ENCODE results near the gene BMP5.

Gene BMP5

GRCh38 chr6:55798571-55798970, 76.8 kb downstream of the BMP5 start:
- no peak for DNase-seq

GRCh38 chr6:55794136-55794812, 81.1 kb downstream of the BMP5 start:
- no peak for DNase-seq

DNA sequence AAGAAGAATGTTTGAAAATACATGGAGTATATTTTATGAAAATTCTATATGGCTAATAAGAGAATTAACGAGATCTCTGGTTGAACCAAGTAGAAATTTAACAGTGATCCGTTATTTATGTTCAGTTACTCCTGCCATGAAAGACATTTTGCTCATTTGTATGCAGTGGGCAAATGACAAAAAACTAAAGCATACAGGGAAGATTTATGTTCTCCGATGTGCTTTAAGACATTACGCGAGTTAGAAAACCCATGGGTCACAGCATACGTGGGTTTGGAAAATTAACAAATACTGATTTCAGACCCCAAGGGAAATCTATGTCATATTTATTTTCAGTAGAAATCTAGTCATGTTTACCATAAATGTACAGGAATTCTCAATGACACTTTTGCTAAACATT, 90.1 kb downstream of the BMP5 start:
- DNase-seq: no peak

- no peak for DNase-seq
Observed at GRCh38 chr6:55782275-55782674, 93.1 kb downstream of the BMP5 start.

- no peak for DNase-seq
Observed at GRCh38 chr6:55778705-55779104, 96.7 kb downstream of the BMP5 start.

GRCh38 chr6:55777469-55777868, 97.9 kb downstream of the BMP5 start:
- no peak for DNase-seq

DNA sequence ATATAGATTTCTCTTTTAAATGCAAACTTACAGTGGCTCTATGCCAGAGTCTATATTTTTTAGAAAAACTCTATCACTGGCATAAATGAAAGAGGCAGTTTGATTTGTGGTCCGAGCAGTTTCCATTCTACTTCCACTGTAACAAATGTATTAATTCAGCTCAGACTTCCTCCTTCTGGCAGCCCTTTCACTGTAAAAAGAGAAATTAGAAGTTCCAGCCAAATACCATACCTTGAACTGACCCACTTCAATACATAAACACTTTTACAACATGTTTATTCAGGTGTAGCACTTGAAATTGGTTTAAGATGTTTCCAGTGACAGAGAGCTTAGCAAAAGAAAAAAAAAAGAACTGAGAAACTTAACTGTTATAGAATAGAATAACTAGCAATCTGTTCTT, 99.3 kb downstream of the BMP5 start:
- no peak for DNase-seq

DNA sequence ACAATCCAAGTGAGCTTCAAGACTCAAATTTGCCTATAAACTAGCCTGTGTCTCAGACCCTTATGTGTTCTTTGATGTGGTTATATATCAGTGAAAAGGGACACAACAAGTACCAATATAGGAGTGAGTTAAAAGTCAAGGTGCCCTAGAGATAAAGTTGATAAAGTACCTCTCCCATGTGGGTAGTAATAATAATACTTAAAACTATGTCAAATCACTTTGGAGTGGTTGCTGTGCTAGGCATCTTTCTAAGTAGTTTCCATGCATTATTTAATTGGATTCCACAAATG, 100.4 kb downstream of the BMP5 start:
- DNase-seq: no peak

DNA sequence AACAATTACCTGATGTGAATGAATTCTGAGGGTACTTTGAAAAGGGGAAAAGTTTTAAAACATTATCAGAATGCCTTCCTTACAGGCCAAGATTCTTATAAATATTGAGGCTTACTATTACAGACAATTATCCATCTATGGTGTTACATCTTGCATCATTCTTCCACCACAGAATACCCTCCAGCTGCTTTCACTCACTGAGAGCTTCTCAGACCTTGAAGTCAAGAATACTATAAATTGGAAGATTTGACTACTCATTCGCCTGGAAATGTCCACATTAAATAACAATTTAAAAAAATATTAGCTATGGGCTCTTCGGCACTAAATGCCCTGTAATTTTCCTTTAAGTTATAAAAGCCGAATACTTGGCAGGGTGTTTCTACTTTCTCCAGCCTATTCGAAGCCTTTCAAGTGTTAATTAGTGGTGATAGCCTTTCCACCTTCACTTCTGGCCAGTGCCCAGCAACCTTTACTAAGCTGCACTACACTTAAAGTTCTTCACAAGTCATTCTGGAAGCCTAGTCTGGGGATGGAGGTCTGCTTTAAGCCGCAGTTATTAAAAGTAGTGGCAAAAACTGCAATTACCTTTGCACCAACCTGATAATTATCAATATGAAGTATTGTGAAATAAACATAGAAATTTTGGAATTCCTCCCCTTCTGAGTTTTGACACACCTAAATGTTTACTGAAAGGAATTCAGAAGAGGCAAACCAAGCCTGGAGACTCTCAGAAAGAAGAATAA, 100.9 kb downstream of the BMP5 start:
- DNase-seq: no peak

GRCh38 chr6:55773620-55774216, 101.7 kb downstream of the BMP5 start:
- no peak for DNase-seq

DNA sequence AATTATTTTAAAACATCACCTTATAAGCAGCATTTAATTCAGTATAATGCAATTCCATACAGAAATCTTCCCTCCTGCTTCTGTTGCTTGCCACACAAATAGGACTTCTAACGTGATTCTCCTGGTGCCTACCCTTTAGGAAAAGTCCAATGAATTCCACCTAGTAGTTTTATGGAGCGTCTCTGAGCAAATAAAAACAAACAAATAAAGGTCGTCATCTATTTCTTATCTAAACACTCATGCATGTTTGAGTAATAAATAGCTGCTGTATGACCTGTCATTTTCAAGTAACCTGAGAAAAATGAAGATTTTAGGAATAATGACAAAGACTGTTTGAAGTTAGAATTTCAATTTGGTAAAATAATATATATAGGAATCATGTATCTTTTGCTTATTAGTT, 102.7 kb downstream of the BMP5 start:
- DNase-seq: no peak

GRCh38 chr6:55759536-55759935, 115.9 kb downstream of the BMP5 start:
- no peak for DNase-seq

DNA sequence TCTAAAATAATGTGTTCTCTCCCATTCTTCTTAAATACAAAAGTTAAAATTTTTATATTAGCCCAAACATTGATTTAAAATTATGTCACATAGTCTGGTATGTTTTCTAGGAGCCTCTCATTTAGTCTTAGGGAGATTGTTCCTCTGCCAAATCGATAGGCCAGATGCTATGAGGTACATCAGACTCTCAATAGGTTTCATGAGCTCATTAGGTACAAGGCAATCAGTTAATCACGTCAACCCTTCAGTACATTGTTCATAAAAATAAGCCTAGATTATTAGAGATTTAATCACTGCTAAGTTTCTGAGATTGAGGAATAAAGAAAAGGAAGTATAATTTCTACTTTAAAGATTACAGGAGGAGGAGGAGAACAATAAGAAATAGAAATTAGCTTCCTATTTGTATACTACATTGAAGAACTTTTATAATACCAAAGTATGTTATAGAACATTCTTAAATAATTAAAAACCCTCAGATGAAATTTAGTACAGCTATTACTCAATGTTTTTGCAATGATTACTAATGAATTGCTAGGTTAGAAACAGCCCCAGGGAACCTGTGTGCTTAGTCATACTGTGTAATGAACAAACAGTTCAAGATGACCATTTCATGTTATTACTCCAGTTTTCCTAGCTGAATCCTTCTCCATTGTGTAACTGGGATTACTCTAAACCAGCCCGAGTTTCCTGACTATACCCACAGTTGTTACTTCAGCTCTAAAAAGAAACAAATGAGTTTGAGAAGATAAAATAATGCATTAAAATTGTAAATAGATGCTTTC, 117.0 kb downstream of the BMP5 start:
- no peak for DNase-seq

- DNase-seq: no peak
Observed at GRCh38 chr6:55756531-55757031, 118.8 kb downstream of the BMP5 start.

GRCh38 chr6:55748880-55749279, 126.5 kb downstream of the BMP5 start:
- no peak for DNase-seq

DNA sequence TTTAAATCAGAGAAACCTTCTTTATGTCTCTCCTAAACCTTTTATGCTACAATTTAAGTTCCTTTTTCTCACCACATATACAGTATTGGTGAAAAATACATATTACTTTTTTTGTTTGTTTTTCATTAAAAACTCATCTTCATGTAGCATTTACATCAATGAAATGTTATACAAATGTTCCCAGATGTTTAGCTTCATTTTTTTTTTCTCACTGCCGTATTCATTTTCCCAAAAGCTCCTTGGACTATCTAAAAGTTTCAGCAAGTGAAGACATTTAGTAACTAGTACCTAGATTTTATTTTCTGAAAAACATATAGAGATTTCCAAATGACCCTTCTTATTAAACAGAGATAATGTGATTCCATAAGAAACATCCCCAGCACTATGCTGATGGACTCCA, 128.9 kb downstream of the BMP5 start:
- no peak for DNase-seq

GRCh38 chr6:55734256-55734655, 141.1 kb downstream of the BMP5 start:
- no peak for DNase-seq

DNA sequence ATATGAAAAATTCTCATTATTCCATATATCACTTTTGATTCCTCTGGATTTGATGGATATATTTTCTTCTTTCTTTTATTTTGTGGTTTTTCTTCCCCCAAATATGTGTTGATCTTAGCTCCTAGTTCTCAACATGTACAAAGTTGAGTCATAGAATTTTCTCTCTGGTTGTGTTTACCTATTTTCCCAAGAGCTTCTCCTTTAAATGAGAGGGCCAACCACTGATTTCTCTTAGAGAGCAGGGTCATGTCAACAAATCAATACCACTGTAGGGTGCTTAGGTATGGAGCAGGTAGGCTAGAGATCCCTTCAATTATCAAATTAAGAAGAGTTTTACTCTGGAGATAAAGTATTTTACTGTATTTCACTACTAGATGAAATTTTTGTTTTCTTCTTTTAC, 145.7 kb downstream of the BMP5 start:
- no peak for DNase-seq

DNA sequence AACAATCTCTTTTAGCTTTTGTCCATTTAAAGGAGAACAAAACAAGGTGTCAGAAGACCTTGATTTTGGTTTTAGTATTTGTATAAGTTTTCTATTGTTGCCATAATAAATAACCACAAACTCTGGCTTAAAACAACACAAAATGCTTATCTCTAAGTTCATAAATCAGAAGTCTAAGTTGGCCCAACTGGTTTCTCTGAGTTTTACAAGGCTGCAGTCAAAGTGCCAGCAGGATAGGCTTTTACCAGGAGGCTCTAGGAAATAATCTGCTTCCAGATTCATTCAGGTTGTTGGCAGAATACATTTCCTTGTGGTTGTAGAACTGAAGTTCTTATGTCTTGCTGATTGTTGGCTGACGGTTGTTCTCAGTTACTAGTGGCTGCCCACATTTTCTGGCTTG, 149.2 kb downstream of the BMP5 start:
- no peak for DNase-seq

GRCh38 chr6:55714831-55715230, 160.6 kb downstream of the BMP5 start:
- no peak for DNase-seq

- no peak for DNase-seq
Observed at GRCh38 chr6:55713436-55713835, 162.0 kb downstream of the BMP5 start.

GRCh38 chr6:55708711-55709110, 166.7 kb downstream of the BMP5 start:
- no peak for DNase-seq

All from cerebellar nuclear complex (tissue), 1 donor.